Stimulated activated CD4-positive, alpha-beta T cell treated with anti-CD3 and anti-CD28 coated beads, Interleukin-12 subunit alpha, Interleukin-12 subunit beta, amount 100 ng/mL, for 48 hours (primary cell): Measurements from ENCODE around the gene WARS2.
"Not testable (repeated sequence)": the region's sequence is repeated elsewhere in the genome, so short reads cannot be mapped to it uniquely, and the experiment has no call there.

Source experiments
- DNase-seq, 3 donors: peaks; one replicate each; pipeline ENCODE4 v3.0.0-alpha.2; 2020; ENCODE audit warnings: low read depth in 2 of 3, low spot score in 1 of 3

WARS2 gene

DNA sequence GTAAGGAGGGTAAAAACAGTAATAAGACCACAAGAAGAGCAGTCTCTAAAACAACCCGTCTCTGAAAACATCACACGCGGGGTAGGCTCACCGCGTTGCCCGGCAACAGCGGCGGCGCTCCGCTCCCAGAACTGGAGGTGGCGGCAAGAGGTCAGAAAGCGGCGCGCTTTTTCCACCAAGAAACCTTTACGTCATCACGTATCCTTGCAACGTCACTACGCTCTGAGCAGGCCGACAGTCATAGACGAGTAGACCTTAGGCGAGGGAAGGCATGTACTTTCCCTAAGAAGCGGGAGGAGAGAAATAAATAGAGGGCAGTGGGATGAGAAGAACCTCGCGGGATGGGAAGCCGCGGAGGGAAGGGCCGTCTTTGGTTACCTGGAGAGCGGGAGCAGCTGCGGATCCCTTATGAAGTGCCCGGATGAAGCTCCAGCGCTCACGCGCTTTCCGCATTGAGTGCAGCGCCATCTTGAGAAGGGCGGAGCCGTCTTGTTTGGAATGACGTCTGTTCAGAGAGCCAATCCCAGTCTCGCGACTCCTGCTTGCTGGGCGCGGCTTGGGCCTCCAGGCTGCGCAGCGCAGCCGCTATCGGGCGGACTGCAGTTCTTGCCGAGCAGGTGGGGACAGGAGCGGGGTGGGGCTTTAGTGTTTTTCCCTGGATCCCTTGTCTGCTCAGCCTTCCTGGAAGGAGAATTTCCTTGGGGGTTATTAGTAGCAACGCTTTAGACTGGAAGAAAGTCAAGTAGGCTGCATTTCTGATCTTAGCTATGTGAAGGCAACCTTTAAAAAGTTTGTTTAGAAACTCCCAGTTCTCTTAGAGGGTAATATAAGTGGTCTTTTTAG is at the start of gene WARS2:
Gene WARS2, minus strand, starts transcription at position 477 of the 843 bp plus-strand sequence. Its CDS starts 9 bp downstream, at position 468.
- peak; percentile 86 to 91 (median 86) for DNase-seq

DNA sequence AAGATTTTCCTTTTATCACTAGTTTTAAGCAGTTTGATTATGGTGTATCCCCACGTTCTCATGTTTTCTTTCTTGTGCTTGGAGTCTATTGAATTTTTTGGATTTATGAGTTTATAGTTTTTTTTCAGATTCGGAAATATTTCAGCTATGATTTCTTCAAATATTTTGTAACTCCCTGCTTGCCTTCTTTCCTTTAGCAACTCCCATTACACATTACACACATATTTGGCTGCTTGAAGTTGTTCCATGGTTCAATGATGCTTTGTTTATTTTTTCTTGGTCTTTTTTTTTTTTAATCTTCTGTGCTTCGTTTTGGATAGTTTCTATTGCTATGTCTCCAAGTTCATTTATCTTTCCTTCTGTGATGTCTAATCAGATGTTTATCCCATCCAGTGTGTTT is 48.5 kb upstream of the WARS2 start:
- no peak for DNase-seq

DNA sequence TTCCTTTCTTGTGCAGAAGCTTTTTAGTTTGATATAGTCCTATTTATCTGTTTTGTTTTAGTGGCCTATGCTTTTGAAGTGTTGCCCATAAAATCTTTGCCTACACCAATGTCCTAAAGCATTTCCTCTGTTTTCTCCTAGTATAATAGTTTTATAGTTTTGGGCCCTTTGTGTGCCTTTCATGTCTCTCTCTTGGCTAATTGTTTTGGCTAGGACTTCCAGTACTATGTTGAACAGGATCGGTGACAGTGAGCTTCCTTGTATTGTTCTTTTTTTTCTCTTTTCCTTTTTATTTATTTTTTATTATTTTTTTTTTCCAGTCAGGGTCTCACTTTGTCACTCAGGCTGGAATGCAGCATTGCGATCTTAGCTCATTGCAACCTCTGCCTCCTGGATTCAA is 47.0 kb upstream of the WARS2 start:
- DNase-seq = no peak

DNA sequence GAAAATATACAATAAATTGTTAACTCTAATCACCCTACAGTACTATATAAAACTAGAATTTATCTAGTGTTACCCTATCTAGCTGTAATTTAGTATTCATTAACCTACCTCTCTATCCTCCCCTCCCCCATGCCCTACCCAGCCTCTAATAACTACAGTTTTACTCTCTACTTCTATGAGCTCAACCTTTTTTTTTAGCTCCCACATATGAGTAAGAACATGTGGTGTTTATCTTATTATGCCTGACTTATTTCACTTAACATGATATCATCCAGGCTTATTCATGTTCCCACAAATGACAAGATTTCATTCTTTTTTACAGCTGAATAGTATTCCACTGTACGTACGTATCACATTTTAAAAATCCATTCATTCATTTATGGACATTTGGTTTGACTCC is 46.0 kb upstream of the WARS2 start:
- no peak for DNase-seq

DNA sequence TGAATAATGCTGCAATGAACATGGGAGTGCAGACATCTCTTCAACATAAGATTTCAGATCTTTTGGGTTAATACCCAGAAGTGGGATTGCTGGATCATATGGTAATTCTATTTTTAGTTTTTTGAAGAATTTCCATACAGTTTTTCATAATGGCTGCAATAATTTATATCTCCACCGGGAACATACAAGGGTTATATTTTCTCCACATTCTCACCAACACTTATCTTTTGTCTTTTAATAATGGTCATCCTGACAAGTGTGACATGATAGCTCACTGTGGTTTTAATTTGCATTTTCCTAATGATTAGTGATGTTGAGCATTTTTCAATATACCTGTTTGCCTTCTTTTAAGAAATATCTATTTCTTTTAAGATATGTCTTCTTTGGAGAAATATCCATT is 44.5 kb upstream of the WARS2 start:
- no peak for DNase-seq

DNA sequence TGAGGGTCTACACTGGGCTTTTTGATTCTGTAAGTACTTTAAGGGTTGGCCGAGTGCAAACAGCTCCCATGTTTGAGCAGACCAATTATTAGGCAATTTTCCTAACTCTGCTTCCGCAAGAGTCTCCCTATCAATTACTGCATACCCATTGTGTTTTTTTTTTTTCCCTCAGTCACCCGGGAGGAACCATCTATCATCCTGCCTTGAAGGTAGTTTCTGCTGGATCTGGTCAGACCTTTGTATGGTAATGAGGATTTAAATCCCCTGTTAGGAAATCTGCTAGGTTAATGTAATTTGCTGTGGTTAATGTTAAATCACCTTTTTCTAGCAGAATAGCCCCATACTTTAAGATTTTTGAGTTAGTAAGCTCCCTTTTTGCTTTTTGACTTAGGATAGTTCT is 40.8 kb upstream of the WARS2 start:
- DNase-seq = no peak

DNA sequence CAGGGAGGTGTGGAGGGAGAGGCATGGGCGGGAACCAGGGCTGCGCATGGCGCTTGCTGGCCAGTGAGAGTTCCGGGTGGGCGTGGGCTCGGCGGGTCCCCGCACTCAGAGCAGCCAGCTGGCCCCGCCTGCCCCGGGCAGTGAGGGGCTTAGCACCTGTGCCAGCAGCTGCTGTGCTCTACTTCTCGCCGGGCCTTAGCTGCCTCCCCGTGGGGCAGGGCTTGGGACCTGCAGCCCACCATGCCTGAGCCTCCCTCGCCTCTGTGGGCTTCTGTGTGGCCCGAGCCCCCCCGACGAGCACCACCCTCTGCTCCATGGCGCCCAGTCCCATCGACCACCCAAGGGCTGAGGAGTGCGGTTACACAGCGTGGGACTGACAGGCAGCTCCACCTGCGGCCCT is 38.6 kb upstream of the WARS2 start:
- no peak for DNase-seq

DNA sequence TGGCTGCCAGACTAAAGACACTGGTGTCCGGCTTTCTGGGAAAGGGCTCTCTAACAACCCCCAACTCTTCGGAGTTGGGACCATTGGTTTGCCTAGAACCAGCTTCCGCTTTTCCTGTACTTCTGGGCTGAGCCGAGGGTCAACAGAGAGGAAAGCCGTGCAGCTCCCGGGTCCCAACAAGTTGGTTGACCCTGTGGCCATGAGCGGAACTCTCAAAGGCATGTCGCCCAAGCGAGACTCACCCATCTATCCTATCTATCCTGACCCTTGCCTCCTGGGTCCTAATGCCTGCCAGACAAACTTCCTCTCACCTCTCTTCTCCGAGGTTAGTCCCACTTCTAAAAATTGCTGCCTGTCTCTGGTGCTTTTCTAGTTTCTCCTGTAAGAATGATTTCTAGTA is 32.5 kb upstream of the WARS2 start:
- DNase-seq = not testable (repeated sequence)

DNA sequence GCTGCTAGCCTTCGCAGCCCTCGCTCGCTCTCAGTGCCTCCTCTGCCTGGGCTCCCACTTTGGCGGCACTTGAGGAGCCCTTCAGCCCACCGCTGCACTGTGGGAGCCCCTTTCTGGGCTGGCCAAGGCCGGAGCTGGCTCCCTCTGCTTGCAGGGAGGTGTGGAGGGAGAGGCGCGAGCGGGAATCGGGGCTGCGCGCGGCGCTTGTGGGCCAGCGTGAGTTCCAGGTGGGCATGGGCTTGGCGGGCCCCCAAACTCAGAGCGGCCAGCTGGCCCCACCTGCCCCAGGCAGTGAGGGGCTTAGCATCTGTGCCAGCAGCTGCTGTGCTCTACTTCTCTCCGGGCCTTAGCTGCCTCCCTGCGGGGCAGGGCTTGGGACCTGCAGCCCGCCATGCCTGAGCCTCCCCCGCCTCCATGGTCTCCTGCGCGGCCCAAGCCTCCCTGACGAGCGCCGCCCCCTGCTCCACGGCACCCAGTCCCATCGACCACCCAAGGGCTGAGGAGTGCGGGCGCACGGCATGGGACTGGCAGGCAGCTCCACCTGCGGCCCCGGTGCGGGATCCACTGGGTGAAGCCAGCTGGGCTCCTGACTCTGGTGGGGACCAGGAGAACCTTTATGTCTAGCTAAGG is 31.0 kb upstream of the WARS2 start:
- not testable (repeated sequence) for DNase-seq

DNA sequence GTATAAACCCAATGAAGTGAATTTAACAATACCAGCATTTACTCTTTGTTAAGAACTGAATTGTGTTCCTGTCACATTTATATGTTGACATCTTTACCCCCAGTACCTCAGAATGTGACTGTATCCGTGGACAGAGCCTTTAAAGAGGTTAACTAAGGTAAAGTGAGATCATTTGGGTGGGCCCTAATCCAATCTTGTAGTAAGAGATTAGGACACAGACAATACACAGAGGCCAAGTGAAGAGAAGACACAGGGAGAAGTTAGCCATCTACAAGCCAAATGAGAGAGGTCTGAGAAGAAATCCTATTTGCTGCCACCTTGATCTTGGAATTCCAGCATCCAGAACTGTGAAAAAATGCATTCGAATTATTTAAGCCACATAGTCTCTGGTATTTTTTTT is 22.9 kb upstream of the WARS2 start:
- DNase-seq = no peak

DNA sequence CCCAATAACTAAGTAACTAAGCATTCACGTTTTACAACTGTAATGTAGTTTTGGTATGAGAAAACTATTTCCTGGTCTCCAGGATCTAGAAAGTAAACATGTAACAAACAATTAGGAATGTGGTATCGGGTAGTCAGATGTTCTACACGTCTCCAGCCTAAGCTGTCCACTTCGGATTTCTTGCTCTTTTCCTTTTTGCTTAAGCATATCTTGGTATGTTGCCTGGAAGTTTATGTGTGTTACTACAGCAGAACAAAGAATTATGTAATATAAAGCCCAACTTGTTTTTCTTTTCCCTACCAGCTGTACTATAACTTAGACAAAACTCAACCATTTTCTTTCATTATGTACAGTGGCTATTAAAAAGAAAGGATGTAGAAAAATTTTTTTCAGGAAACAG is 20.4 kb upstream of the WARS2 start:
- DNase-seq = no peak

DNA sequence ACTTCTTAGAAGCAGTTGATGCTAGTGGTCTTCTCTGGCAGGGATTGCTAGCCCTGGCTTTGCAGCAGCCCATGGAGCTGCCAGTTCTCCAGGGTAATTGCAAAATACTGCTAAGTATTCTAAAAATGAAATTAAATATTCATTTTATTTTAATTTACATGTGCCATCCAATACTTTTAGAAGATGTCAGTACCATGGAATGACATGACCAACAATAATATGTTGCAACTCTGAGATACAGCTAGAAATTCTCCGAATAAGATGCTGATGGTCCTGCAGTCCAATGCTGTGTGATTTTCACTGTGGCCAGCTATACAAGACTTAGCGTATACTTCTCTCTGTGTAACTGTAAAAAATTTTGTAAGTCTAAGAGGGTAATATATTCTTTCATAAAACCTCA is 20.0 kb upstream of the WARS2 start:
- no peak for DNase-seq

DNA sequence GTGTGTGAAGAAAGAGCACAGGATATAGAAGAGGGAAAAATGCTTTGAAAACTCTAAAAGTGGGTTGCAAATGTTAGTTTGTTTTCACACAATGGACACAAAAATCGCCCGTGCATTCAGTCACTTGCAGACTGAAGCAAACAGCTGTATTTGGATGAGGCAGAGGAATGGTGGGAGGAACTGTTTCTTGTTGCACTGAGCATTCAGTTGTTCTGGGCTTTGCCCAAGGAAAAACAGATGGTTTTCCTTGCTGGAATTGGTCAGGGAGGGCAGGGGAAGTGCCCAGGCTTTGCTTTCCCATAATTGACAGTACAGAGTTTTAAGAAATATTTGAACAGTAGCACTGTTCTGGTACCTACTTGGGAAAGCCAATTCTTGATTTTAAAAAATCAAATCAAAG is 19.5 kb upstream of the WARS2 start:
- no peak for DNase-seq

DNA sequence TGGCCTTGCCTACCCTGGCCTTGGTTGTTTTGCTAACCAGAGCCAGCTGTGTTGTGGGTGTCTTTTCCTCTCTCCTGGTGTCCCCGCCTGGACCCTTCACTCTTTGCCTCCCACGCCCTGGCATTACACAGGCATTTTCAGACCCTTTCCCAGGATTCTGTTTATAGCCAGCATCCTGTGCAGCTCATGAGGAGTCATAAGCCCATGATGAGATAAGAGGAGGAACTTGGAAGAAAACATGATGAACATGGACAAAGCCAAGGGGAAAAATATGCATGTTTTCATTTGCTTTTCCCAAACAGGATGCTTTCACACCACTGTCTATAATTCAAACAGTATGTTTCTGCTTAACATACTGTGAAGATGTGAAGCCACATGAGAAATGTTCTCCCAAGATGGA is 18.7 kb upstream of the WARS2 start:
- DNase-seq = no peak

DNA sequence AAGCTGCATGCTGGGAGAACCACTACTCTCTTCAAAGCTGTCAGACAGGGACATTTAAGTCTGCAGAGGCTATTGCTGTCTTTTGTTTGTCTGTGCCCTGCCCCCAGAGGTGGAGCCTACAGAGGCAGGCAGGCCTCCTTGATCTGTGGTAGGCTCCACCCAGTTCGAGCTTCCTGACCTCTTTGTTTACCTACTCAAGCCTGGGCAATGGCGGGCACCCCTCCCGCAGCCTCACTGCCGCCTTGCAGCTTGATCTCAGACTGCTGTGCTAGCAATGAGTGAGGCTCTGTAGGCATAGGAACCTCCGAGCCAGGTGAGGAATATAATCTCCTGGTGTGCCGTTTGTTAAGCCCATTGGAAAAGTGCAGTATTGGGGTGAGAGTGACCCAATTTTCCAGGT is 16.3 kb upstream of the WARS2 start:
- DNase-seq = not testable (repeated sequence)

DNA sequence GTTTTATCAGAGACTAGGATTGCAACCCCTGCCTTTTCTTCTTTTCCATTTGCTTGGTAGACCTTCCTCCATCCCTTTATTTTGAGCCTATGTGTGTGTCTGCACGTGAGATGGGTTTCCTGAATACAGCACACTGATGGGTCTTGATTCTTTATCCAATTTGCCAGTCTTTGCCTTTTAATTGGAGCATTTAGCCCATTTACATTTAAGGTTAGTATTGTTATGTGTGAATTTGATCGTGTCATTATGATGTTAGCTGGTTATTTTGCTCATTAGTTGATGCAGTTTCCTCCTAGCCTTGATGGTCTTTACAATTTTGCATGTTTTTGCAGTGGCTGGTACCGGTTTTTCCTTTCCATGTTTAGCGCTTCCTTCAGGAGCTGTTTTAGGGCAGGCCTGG is 14.6 kb upstream of the WARS2 start:
- not testable (repeated sequence) for DNase-seq

DNA sequence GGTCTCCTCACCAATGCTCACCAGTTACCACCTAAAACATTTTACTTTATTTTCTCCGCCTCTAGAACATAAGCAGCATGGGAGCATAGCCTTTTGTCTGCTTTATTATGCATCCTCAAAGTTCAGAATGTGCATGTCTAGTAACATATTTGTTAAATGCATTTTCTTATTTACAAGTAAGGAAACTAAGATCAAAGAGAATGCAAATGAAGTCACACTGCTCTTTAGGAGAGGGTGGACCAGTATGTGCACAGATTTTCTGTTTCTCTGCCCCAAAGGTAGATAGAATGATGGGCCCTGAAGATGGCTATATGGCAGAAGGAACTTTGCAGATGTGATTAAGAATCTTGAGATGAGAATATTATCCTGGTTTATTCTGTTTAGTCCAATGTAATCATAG is 9.7 kb upstream of the WARS2 start:
- DNase-seq = no peak

DNA sequence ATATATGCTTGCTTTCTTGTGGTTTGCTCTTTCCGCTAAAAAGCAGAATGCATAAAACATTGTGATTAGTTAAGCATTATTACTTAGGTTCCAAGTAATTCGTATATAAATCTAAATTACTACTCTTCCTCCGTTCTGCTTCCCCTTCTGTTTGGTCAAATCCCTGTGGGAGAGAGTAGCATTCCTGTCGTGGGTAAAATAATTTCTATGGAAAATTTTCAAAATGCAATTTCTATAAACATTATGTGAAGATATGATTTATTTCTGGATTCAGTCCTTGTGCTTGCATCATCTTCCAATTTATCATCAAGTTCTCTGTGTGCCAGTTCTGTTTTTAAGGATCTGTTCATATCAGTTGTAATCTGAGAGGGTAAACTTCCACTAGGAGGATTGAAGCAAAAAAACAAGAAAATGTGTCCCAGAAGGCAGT is 7.2 kb upstream of the WARS2 start:
- DNase-seq = no peak

DNA sequence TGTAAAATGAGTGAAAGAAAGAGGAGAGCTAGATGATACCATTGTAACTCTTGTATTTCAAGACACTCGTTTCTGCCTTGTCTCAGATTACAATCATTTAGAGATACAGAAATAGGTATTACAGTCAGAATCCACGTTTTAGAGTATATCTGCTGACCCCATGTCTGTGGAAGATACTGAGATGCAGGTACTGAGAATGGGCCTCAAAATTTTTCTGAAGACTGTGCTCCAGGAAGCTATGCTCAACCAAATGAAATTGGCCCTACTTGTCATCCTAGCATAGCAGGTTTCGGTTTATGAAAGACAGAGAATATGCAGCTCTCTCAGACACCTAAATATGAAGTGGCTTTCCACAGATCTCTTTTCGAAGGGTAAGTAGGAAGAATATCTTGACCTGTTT is 6.0 kb upstream of the WARS2 start:
- no peak for DNase-seq

DNA sequence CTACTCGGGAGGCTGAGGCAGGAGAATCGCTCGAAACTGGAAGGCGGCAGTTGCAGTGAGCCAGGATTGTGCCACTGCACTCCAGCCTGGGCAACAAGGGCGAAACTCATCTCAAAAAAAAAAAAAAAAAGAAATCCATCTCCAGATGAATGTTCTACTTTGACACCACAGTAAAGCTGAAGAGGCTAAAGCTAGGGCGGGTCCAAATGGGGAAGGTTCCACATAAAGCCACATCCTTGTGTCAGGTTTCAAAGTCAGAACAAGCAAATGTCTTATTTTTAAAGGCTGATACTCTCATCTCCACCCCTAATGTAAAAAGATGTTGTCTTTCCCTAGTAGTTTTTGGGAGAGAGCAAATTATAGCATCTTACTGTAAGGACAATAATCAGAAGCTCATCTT is 4.4 kb upstream of the WARS2 start:
- no peak for DNase-seq

DNA sequence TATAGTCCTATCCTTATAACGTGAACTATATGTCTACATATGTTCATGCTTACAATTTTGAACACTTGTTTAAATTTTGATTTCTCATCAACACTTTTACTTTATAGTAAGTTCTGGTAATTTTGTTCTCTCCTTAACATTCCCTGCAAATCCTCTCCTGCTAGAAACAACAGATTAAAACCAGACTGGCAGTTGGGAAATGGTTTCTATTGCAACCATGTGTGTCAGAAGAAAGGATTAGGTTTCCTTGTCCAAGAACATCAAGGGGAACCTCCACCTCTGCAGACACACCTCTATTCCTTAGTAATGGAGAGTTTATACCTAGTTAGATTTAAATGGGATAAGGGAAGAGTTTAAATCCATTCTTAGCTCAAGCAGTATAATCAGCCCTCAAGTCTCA is 3.3 kb upstream of the WARS2 start:
- DNase-seq = no peak

DNA sequence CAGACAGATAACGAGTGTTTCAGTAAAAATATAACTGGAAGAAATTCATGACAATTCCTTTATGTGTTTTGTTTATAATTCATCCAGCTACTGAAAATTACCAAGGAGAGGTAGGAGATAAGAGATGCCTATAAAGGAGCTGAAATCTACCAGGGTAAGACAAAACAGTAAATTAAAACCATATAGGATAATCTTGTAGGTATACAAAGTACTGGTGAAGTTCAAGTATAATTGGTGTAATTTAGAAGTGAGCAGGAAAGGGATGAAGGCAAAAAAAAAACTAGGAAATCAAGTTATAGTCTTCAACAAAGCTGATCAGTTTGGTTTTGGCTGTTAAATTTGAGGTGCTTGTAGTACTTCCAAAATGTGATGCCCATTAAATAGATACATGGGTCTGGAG is 1.2 kb upstream of the WARS2 start:
- no peak for DNase-seq

DNA sequence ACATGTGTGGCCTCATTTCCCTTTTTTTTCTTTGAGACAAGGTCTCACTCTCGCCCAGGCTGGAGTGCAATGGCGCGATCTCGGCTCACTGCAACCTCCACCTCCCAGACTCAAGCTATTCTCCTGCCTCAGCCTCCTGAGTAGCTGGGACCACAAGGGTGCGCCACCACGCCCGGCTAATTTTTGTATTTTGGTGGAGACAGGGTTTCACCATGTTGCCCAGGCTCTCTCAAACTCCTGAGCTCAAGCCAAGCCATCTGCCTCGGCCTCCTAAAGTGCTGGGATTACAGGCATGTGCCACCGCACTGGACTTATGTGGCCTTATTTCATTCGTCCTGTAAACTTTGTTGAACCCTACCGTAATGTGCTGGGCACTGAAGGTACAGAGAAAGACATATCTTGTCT is 569 bp upstream of the WARS2 start:
- peak; percentile 34 to 49 (median 43) for DNase-seq
